Gastrocnemius medialis (tissue), 4 donors: Measurements from ENCODE around the gene CTXN3. TPM values are rescaled to one million over a fixed set of nuclear protein-coding genes. Genes with fewer than 3 reads are reported as not detected.

ENCODE experiments used
- ATAC-seq, 2 donors: fragments of 150-250 bp; one replicate each; pipeline ENCODE4 v1.9.1; 2016
- DNase-seq, 2 donors: peaks; one replicate each; pipeline ENCODE4 v3.0.0-alpha.2; 2019
- H3K27ac ChIP-seq, 4 donors: fragments of 200-600 bp; sonication (generic); 1 replicate in 1 of 4; 2 replicates in 3 of 4; pipeline ENCODE4 v1.5.1; 2016 to 2018; ENCODE audit warnings: mild to moderate bottlenecking in 2 of 4, moderate library complexity in 1 of 4
- H3K27me3 ChIP-seq, 3 donors: fragments of 200-600 bp; sonication (generic) in 2 of 3; 1 replicate in 1 of 3; 2 replicates in 2 of 3; pipeline versions ENCODE4 v1.5.1 to v1.6.0; 2016 to 2019; ENCODE audit warnings: mild to moderate bottlenecking in 1 of 3, moderate library complexity in 1 of 3
- H3K36me3 ChIP-seq, 2 donors: fragments of 200-600 bp; sonication (generic) in 1 of 2; one replicate each; pipeline ENCODE4 v1.5.1; 2017 to 2018
- H3K4me1 ChIP-seq, 2 donors: fragments of 200-600 bp; sonication (generic) in 1 of 2; one replicate each; pipeline ENCODE4 v1.5.1; 2016 to 2017; ENCODE audit warnings: mild to moderate bottlenecking in 2 of 2
- H3K4me3 ChIP-seq, 4 donors: fragments of 200-600 bp; sonication (generic) in 3 of 4; 1 replicate in 1 of 4; 2 replicates in 3 of 4; pipeline ENCODE4 v1.5.1; 2016 to 2019; ENCODE audit warnings: mild to moderate bottlenecking in 2 of 4
- H3K9me3 ChIP-seq, 3 donors: fragments of 200-600 bp; sonication (generic) in 2 of 3; 1 replicate in 1 of 3; 2 replicates in 2 of 3; pipeline ENCODE4 v1.5.1; 2016 to 2019
- POLR2A ChIP-seq, 2 donors: fragments of 450-650 bp; IDR thresholded peaks; one replicate each; pipeline ENCODE4 v1.6.1; 2017; ENCODE audit warnings: antibody characterized with exemption in 2 of 2, mild to moderate bottlenecking in 2 of 2, moderate library complexity in 2 of 2
- in situ Hi-C, 4 donors: fragments of 200-750 bp; cut with MboI; loops; one replicate each; pipeline versions ENCODE4 v1.15.0 to v1.8.0; 2017; ENCODE audit warnings: low sequenced_read_pairs in 4 of 4
- intact Hi-C: fragments of 100-400 bp; cut with DNase I; formaldehyde crosslinking; loops from one replicate; pipeline ENCODE4 v1.15.1; 2023; ENCODE audit warnings: low total_unique reads
- total RNA-seq, 4 donors: library from RNA; depleted of rRNA; stranded (reverse); fragments of >200 nt; gene quantifications; one replicate each; pipeline versions ENCODE4 v1.1.0 to v1.2.3, GENCODE V29; 2016
- TF ChIP-seq, protein P1 (sequence below), 5 experiments: fragments of 450-650 bp in 3 of 5; fragments of 200-600 bp in 2 of 5; sonication (generic) in 2 of 5; IDR thresholded peaks in 4 of 5; conservative IDR thresholded peaks in 1 of 5; 1 replicate in 4 of 5; 2 replicates in 1 of 5; pipeline ENCODE4 v1.5.1; 2016 to 2019; ENCODE audit warnings: antibody characterized with exemption in 5 of 5, mild to moderate bottlenecking in 3 of 5, moderate library complexity in 3 of 5

CTXN3 gene
- total RNA-seq, 4 donors from 2014 or later: 0.22 TPM; not detected in 3

- in situ Hi-C loops: no loop called here
- TF ChIP-seq, protein P1, sequence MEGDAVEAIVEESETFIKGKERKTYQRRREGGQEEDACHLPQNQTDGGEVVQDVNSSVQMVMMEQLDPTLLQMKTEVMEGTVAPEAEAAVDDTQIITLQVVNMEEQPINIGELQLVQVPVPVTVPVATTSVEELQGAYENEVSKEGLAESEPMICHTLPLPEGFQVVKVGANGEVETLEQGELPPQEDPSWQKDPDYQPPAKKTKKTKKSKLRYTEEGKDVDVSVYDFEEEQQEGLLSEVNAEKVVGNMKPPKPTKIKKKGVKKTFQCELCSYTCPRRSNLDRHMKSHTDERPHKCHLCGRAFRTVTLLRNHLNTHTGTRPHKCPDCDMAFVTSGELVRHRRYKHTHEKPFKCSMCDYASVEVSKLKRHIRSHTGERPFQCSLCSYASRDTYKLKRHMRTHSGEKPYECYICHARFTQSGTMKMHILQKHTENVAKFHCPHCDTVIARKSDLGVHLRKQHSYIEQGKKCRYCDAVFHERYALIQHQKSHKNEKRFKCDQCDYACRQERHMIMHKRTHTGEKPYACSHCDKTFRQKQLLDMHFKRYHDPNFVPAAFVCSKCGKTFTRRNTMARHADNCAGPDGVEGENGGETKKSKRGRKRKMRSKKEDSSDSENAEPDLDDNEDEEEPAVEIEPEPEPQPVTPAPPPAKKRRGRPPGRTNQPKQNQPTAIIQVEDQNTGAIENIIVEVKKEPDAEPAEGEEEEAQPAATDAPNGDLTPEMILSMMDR (IDR thresholded peaks at IDR 0.05 in 4 of 5, conservative IDR thresholded peaks at IDR 0.05 in 1 of 5): no peak
- no peak for TF ChIP-seq POLR2A (IDR thresholded peaks at IDR 0.05)
- DNase-seq (no peak), ATAC-seq (no peak)
- Histone ChIP-seq H3K36me3 (no peaks in the 10 kb centered on the region), H3K27me3 (no peaks in the 10 kb centered on the region), H3K27ac (peak overlapping the region in 3 of 4 donors; percentile 12 to 89 (median 87)), H3K4me3 (no peak overlapping the region), H3K9me3 (no peaks in the 10 kb centered on the region), H3K4me1 (peaks cover 31 to 36% of the 10 kb centered on the region in 2 donors)
- intact Hi-C loops: loop anchor here (5.0 to 10.0 kb wide), 4 partner anchors 36 to 497 kb away; no protein-coding TSS in a partner anchor
Observed at GRCh38 chr5:127697894-127698600, 49.2 kb downstream of the CTXN3 start.

GRCh38 chr5:127699416-127699815, 50.5 kb downstream of the CTXN3 start:
- no peaks in the 10 kb centered on the region for H3K27me3 ChIP-seq
- no peaks in the 10 kb centered on the region for H3K36me3 ChIP-seq
- peaks cover 29 to 32% of the 10 kb centered on the region in 2 donors for H3K4me1 ChIP-seq
- no peaks in the 10 kb centered on the region for H3K9me3 ChIP-seq
- no peak overlapping the region for H3K4me3 ChIP-seq
- DNase-seq: no peak
- TF ChIP-seq POLR2A (IDR thresholded peaks at IDR 0.05): no peak
- TF ChIP-seq, protein P1 (IDR thresholded peaks at IDR 0.05 in 4 of 5, conservative IDR thresholded peaks at IDR 0.05 in 1 of 5): no peak
- intact Hi-C loops: loop anchor here (5.0 to 10.0 kb wide), 4 partner anchors 37 to 495 kb away; no protein-coding TSS in a partner anchor
- H3K27ac ChIP-seq: no peak overlapping the region
- in situ Hi-C loops: no loop called here
- ATAC-seq: no peak

GRCh38 chr5:127700237-127700766, 51.4 kb downstream of the CTXN3 start:
- in situ Hi-C loops (no loop called here), intact Hi-C loops (no loop called here)
- no peak overlapping the region for H3K27ac ChIP-seq

DNA sequence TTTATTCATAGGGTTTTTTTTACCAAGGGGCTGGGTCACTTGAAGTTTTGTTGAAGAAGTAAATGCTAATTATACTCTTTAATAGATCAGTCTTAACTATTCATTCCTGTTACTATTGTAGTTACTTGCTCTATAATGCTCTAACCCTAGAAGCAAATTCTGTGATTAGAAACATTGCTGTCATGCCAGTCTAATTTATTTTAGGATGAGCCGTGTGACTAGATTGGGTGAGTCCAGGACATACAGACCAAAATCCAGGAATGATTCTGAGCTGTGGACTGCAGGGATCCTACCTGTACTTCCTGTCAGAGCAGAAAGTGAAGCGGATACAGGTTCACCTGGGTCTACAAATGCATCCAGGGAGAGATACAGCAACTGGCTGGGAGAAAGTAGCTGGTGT, 53.6 kb downstream of the CTXN3 start:
- H3K9me3 ChIP-seq: no peaks in the 10 kb centered on the region
- H3K4me1 ChIP-seq: peaks cover 10 to 29% of the 10 kb centered on the region in 2 donors
- DNase-seq (no peak), ATAC-seq (no peak)
- no peak overlapping the region for H3K4me3 ChIP-seq
- no peaks in the 10 kb centered on the region for H3K36me3 ChIP-seq
- in situ Hi-C loops: no loop called here
- H3K27ac ChIP-seq: peak overlapping the region in 2 of 4 donors; percentile 8 to 46
- H3K27me3 ChIP-seq: no peaks in the 10 kb centered on the region
- TF ChIP-seq POLR2A (IDR thresholded peaks at IDR 0.05): no peak
- TF ChIP-seq, protein P1 (IDR thresholded peaks at IDR 0.05 in 4 of 5, conservative IDR thresholded peaks at IDR 0.05 in 1 of 5): no peak
- intact Hi-C loops: no loop called here

More at GRCh38 chr5:127700237-127700766, 51.4 kb downstream of the CTXN3 start:
- no peaks in the 10 kb centered on the region for H3K27me3 ChIP-seq
- H3K4me1 ChIP-seq: peaks cover 21 to 33% of the 10 kb centered on the region in 2 donors
- ATAC-seq: no peak
- TF ChIP-seq POLR2A (IDR thresholded peaks at IDR 0.05): no peak
- TF ChIP-seq, protein P1 (IDR thresholded peaks at IDR 0.05 in 4 of 5, conservative IDR thresholded peaks at IDR 0.05 in 1 of 5): no peak
- no peak for DNase-seq
- no peak overlapping the region for H3K4me3 ChIP-seq
- H3K36me3 ChIP-seq: no peaks in the 10 kb centered on the region
- H3K9me3 ChIP-seq: no peaks in the 10 kb centered on the region
